ENCODE measurements around the gene CFAP65. TPM values are rescaled to one million over a fixed set of nuclear protein-coding genes. Genes with fewer than 3 reads are reported as not detected.

The CFAP65 gene
- total RNA-seq, 1 donor: not detected

DNA sequence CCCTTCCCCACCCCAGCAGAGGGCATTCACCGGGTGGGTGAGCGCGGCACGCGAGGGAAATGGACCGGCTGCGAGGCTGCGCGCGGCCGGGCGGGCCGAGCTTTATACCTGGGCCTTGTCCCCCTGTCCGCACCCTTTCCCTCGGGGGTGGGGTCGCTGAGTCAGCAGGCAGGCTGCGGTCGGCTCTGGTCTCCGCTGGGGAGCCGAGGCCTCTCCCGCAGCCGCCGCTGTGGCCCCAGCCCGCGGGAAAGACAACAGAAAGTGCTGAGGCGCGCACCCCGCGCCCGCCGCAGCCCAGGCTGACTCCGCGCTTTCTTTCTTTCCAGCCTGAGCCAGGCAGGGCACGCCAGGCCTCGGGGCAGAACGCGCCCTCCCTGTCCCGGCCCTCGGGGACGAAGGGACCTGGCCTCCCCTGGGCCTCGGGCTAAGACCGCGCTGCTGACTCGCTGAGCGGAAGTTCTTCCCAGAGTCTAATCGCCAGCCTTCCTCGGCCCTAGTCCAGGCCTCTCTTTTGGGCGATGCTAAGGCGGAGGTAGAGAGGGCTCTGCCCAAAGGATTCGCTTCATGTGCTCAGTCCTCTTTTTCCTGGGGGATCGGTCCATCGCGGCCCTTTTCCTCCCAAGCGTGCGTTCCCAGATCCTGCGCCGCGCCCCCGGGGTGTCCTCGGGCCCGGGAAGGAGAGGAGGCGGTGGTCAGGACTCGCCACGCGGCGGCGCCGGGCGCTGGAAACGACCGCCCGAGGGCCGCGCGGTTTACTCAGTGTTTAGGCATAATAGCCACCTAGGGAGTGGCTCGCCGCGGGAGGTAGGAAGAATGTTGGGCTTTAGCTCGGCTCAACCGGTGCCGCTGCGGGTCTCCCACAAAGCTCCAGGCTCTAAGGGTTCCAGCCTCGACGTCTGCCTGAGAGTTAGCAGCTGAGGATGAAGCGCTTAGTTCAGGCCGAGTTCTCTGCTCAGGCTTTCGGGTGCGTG lies 47.7 kb downstream of the CFAP65 start, which contains the start of gene CRYBA2:
TSS of gene CRYBA2 (minus strand) at position 78 of the 971 bp plus-strand sequence. CDS start 246 bp downstream, outside the sequence.
- peak in 1 of 3 donors; percentile 28 for DNase-seq (ENCODE audit: low read depth in 2 of 3, low spot score in 2 of 3)

DNA sequence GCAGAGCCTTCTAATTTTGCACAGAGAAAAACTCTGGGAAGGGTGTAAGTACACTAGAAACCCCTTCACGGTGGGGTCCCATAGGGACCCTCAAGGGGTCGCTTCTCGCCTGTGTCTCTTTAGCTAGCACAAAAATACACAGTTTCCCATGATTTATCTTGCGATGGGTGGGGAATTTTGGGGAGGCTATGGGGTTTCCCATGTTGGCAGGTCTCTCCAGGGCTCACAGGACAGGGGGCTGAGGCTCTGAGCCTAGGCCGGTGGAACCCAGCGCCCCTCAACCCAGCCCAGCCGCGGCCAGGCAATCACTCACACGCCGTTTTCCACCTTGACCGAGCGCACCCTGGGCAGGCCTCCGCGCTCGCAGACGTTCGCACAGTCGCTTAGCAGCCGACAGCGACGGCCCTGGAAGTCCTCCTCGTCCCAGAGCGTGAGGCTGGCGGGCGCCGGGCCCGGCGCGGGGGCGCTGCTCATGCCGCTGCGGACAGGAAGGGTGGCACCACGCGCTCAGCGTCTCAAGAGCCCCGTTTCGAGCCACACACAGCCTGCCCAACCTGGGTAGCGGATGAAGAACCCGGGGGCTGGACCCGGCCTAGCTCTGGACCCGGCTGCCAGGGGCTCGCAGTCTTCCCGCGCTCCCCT lies 48.5 kb downstream of the CFAP65 start:
- DNase-seq (ENCODE audit: low read depth in 2 of 3, low spot score in 2 of 3): no peak

DNA sequence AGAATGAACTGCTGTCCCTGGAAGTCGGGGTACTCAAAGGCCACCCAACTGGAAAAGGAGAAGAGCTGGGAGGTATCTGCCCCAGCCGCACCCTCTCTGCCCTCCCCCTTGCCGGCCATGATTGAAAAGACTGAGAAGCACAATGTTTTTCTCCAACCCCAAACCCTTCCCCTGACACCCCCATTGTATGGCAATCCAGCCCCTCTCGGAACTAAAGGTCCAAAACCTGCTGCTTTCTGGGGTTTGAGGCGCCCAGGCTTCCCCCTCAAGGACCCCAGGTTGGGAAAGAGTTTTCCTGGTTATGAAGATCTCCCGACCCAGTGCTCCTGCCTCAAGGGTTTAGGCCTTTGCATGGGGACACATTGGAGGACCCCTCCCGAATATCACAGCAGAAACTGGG lies 49.1 kb downstream of the CFAP65 start:
- DNase-seq (ENCODE audit: low read depth in 2 of 3, low spot score in 2 of 3): no peak

DNA sequence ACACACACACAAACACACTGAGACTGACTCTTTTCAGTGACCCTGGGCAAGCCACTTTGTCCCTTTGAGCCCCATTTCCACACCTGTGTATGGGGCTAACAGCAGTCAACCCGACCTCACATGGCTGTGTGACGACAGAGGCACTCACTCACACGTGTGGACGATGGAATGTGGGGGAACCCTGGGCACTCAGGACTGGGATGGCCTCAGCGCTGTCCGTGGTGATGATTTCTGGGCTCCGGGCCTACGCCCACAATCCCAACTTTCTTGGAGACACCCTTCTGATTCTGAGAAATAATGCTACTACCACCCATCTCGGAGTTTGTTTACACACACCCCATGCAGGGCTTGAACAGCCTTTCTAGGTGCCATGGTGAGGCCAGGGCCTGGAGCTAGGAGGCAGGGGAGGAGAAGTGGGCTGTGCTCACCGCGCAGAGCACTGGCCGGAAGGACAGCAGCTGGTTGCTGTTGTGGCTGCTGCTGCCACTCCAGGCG lies 49.6 kb downstream of the CFAP65 start:
- DNase-seq (ENCODE audit: low read depth in 2 of 3, low spot score in 2 of 3): no peak

DNA sequence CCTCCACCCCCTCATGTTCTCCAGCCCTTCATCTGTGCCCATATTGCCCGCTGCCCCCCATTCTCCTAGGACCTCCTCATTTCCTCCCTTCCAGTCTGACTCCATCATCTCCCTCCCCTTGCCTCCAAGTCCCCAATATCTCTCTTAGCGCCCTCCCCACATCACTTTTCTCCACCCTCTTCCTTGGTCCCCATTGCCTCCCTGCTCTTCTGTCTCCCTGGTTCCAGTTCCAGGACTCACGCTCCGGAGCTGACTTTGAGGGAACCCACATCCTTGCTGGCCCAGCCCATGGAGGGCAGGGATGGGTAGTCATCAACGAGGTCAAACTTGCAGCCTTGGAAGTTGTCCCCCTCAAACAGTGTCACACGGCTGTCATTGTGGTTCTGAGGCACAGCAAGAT lies 50.7 kb downstream of the CFAP65 start:
- no peak for DNase-seq (ENCODE audit: low read depth in 2 of 3, low spot score in 2 of 3)

DNA sequence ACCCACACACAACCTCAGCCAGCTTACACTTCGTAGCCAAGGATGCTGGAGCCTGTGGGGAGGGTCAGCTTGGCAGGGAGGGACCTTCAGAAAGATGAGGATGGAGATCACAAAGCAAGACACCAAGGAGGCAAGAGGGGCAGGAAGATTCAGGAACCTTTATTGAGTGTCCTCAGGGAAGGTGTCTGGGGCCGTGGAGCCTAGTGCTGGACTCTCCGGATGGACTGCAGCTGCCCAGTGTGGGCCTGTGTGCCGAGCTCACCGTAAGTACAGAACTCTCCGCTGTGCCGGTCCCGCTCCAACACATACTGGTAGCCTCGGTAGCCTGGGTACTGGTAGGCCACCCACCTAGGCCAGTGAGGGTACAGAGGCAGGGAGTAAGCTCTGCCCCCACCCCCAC lies 51.3 kb downstream of the CFAP65 start:
- DNase-seq (ENCODE audit: low read depth in 2 of 3, low spot score in 2 of 3): no peak

DNA sequence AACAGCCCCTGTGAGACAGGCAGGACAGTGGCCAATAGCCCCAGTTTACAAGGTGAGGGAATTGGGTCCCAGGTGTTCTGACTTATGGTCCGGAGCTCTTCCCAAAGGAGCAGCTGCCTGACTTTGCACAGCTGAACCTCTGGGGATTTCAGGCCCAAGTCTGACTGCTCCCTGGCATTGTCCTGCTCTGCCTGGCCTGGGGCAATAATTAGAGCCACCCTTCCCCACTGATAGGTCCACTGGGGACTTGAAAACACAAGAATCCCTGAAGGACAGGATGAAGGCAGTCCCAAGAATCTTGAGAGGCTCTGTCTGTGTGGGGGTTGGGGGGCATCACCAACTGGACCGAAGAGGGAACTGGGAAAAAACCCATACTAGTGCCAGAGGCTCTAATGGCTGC lies 52.7 kb downstream of the CFAP65 start:
- no peak for DNase-seq (ENCODE audit: low read depth in 2 of 3, low spot score in 2 of 3)

DNA sequence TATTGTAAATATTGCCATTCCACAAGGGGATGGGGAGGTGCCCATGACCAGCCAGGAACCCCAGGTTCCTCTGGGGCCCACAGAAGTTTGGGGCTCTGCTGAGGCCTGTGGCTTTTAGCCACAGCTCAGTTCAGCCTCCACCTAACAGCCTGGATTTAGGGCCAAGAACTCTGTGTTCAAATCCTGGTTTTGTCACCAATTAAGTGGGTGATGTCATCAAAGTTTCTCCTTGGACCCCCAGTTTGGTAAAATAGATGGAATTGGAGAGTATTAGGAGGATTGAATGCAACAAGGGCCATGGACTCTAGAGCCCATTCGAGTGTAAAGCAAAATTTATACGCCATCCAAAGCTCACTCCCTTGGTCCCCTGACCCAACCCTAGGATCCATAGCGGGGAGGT lies 53.2 kb downstream of the CFAP65 start:
- no peak for DNase-seq (ENCODE audit: low read depth in 2 of 3, low spot score in 2 of 3)

DNA sequence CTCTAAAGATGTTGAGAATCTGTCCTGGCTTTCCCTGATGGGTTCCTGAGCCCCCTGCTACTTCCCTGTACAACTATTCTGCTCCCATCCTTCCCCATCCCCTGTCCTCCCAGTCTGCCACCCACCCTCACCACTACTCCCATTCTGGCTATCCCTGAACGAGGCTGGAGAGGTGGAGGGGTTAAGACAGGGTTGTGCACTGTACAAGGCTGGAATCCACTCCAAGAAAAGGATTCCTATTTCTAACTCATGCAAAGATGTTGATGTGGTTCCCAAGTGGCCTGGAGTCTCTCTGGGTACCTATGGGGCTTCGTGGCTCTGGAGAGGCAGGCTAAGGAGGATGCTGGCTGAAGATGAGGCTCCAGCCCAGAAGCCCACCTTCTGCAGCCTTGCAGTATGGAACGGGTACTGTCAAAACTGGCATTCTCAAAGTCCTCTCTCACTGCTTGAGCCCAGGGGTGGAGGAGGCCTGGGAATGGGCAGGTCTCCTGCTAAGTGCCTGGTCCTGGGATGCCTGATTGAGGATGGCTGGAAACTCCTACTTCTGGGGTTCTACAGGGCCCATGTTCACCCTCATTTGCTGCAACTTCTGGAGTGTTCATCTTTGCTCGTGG lies 55.1 kb downstream of the CFAP65 start:
- no peak for DNase-seq (ENCODE audit: low read depth in 2 of 3, low spot score in 2 of 3)

DNA sequence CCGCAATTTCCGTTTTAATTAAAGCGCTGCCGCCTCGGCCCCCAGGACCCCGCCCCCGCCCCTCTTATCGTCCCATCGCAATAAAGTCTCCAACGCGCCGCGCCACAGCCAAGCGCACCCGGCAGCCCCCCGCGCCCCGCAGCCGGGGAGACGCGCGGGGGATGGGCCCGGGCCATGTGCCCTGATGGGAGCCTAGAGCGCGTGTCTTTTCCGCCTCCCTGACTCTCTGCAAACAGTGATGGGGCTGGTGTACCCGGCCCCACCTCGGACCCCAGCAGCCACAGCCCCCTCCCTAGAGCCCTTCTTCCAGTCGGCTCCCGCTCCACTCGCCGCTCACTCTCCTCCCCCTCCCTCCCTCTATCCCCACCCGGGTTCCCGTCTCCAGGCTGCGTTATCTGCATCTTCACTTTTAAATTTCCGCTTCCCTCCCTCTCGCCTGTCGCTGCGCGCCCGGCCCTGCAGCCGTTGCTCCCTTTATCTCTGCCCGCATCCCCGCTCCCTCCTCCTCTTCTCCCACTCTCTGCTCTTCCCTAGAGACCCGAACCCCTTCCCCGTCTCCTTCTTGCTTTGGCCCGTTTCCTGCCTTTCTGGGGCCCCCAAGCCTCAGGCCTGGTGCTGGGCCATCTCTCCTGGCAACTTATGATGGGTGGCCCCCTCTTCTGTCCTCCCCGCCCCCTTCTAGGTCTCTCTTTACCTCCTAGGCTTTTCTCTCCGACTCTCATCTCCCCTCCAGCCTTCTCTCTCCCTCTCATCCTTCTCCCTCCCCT lies 55.8 kb downstream of the CFAP65 start:
- no peak for DNase-seq (ENCODE audit: low read depth in 2 of 3, low spot score in 2 of 3)

DNA sequence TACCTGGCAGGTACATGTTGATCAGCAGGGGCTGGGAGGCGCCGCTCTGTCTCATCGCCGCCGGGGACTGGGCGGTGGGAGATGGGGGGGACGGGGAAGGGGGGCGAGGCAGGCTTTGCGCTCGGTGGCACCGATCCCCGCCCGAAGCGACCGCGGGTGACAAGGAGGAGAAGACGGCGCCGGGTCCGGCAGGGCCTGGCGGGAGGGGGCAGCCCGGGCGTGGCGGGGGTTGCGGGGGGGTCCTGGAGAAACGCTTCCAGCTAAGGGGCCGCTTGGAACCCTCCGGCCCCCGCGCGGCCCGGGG lies 56.3 kb downstream of the CFAP65 start, which contains the start of gene FEV:
TSS of gene FEV (minus strand) at position 164 of the 304 bp plus-strand sequence. CDS start at position 55, 109 bp downstream.
- DNase-seq (ENCODE audit: low read depth in 2 of 3, low spot score in 2 of 3): no peak

DNA sequence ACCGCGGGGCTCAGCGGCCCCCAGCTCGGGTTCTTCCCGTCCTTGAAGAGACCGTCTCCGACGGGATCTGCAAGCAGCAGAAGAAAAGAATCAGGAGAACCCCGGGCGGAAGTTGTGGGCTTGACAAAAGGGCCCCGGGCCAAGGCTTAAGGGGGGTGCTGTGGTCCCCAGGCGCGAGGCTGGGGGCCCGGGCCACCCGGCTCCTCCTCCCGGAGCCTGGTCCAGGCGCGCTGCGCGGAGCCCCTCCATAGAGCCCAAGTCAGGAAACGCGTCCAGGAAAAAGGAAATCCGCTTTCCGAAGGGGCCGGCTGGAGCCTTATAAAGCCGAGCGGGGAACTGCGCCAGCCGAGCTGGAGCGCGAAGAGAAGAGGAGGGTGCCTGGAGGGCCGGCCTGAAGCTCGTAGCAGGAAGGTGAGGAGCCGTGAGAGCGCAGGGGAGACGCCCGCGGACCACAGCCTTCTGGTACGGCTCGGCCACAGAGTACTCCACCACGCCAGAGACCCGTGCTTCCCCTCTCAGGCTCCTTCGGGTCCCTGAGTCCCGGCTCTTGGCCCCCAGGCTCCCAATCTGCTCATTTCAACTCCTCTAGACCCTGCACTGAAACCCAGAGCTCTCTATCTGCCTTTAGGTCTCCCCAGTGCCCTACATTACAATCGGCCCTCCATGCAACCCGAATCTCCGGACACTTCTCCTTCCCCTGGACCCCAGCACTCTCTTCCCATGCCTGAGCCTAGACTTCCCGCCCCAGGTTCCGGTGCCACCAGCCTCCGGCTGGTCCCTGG lies 56.9 kb downstream of the CFAP65 start:
- no peak for DNase-seq (ENCODE audit: low read depth in 2 of 3, low spot score in 2 of 3)

DNA sequence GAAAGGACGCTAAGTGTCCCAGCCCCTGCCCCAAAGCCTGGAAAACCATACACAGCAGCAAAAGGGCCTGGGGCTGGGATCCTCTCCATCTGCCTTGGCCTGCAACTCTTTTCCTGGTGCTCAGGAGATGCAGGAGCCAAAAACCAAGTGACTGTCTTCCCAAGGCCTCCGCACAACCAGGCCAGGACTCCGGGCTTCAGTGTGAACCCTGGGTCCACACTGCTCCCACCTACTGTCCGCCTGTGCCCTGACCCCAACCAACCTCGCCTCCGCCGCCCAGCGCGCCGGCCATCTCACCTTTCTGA lies 57.4 kb downstream of the CFAP65 start:
- DNase-seq (ENCODE audit: low read depth in 2 of 3, low spot score in 2 of 3): no peak

DNA sequence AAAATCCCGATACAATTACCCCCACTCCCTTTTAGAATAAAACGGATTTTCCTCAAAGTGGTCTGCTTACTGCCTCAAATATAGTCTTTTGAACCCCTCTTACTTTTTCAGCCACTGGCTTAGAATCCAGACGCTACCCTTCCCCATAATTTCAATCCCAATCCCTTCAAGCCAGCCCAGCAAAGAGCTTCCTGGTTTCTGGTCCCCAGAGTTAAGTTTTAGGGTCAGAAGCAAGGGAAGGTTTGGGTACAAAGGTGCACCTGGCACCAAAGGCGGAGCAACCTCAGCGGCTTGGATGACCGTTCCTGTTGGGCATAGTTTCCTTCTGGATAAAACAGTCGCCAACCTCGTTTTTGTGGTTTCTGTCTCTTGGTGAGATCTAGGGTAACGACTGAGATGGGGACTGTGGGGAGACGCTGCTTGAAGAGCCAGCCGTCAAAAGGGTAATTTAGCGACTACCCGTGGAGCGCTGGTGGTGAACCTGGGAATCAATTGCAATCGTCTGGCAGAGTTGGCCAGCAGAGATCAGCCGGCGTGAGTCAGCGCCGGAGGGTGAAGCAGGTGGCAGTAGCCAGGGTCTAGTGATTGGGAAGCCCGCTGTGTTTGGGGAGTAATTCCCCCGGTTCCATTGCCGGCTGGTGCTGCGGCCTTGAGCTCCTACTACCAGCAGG lies 57.9 kb downstream of the CFAP65 start:
- no peak for DNase-seq (ENCODE audit: low read depth in 2 of 3, low spot score in 2 of 3)

DNA sequence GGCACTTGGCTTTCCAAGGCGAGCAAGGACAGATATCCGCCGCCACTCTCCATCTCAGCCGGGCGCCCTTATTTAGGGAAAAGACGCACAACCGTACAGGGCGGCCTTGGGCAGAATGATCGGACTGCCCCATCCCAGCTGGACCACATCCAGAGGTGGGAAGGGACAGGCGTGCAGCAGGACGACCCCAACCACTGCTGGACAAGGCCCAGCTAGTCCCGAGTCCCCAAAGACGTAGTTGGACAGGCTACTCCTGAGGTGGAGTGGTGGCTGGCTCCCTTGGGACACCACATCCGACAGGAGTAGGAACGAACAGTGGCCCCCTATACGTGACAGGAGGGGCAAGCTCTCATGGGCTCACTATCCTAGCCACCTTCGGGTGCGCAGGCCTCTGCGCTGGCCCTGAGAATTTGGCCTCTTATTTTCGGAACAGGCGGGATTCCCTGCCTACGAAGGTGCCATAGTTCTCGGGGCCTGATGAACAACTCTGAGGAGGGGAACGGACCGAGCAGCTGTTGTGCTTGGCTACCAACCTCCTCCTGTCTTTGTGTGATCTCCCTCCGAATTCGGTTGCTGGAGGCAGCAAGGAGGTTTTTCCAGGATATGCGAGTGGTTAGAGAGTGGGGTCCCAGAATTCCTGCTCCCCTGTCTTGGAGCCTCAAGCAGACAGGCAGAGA lies 58.6 kb downstream of the CFAP65 start:
- no peak for DNase-seq (ENCODE audit: low read depth in 2 of 3, low spot score in 2 of 3)

DNA sequence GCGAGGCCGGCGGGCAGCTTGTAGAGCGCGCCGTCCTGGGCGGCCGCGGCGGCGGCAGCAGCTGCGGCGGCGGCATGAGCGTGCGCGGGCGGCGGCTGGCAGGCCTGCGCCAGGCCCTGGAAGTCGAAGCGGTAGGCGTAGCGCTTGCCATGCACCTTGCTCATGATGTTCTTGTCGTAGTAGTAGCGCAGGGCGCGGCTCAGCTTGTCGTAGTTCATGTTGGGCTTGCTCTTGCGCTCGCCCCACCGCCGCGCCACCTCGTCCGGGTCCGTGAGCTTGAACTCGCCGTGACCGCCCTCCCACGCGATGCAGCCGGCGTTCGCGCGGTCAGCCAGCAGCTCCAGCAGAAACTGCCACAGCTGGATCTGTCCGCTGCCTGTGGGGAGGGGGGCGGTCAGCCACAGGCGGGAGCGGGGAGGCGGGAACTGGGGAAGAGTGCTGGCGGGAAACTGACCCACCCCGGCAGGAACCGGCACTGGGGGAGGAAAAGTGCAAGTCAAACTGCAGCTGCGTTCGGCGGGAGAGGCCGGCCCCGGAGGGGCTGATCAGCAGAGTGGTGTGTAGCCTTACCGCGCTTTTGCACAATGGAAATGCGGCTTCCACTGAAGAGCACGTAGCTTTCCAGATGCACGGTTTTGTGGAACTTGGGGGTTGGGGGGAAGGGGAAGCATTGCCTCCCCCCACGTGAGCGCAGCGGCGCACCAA lies 59.3 kb downstream of the CFAP65 start:
- peak in 1 of 3 donors; percentile 48 for DNase-seq (ENCODE audit: low read depth in 2 of 3, low spot score in 2 of 3)

DNA sequence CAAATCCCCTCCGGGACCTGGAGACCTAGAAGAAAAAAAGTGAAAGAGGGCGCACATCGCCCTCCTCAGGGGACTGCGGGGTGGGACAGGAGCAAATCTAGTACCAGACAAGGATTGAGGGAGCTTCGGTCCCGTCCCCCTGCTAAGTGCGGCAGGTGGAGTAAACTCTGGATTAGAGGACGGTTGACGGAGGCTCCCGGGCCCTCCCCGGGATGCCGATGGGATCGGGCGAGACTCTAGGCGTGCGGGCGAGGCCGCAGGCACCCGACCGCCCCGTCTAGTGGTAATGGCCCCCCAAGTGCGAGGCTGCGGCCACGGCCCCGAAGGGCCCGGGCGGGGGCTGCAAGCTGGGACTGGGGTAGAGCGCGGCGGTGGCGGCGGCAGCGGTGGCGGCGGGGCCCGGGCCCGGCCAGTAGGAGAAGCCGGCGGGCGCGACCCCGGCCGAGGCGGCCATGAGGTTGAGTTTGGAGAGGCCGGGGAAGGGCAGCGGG lies 59.9 kb downstream of the CFAP65 start:
- no peak for DNase-seq (ENCODE audit: low read depth in 2 of 3, low spot score in 2 of 3)

DNA sequence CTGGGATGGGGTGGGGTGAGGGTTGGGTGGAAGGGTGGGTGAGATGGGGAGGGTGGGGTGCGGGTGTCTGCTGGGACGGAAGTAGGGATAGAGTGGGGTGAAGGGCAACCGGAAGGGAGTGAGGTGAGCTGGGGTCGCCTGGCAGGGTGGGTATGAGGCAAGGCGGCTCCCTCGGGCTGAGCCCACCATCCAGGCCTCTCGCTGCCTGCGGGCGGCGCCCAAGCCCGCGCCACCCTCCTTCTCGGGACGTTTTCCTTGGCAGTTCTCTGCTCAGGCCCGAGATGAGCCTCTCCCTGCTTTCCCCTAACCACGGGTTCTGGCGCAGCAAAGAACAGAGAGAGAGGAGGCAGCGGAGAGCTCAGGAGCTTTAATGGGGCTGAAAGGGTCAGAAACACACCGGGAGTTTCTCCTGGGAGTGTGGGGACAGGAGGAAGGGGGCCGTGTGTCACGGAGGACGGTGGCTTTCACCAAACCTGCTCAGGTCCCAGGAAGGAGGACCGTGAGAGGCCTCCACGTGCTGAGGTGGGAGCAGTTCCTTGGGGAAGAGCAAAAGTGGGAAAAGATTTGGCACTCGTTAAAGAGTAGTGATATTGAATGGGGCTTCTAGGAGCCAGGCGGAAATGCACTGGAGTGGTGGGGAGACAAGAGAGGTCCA lies 60.5 kb downstream of the CFAP65 start:
- DNase-seq (ENCODE audit: low read depth in 2 of 3, low spot score in 2 of 3): no peak
